Measurements from ENCODE around the gene PRKCH. TPM values are rescaled to one million over a fixed set of nuclear protein-coding genes. Genes with fewer than 3 reads are reported as not detected.
A peak's percentile ranks its signal among the peaks of the same experiment; 100 is the strongest.

The PRKCH gene
- total RNA-seq, 4 donors from 2014 or later = 17.9 to 28.7 (median 25.0) TPM

DNA sequence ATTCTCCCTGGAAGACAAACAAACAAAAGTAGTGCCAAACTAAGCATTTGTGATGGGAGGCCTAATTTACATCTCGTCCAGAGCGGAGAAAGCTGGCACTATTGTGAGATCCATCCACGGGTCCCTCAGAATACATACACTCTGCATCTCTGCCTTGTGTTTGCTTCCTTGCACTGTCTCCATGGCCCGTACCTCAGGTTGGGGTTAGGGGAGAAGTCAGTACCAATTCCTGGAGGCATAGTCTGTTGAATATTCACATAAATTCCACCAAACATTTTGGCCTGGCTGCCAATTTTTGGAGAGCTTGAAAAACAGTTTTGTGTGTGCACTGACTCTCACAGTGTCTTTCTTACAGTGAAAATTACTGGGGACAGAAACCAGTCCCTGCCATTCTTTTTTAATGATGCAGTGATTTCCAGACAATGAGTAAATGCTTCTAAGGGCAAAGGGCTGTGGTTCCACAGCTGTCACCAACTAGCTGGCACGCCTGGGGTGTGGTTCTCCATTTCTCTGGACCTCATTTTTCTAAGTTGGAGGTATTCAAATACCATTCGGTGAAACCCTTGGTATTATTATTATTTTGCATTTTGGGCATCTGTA, 254.3 kb downstream of the PRKCH start:
- no peaks in the 10 kb centered on the region for H3K9me3 ChIP-seq
- TF ChIP-seq, protein P1, sequence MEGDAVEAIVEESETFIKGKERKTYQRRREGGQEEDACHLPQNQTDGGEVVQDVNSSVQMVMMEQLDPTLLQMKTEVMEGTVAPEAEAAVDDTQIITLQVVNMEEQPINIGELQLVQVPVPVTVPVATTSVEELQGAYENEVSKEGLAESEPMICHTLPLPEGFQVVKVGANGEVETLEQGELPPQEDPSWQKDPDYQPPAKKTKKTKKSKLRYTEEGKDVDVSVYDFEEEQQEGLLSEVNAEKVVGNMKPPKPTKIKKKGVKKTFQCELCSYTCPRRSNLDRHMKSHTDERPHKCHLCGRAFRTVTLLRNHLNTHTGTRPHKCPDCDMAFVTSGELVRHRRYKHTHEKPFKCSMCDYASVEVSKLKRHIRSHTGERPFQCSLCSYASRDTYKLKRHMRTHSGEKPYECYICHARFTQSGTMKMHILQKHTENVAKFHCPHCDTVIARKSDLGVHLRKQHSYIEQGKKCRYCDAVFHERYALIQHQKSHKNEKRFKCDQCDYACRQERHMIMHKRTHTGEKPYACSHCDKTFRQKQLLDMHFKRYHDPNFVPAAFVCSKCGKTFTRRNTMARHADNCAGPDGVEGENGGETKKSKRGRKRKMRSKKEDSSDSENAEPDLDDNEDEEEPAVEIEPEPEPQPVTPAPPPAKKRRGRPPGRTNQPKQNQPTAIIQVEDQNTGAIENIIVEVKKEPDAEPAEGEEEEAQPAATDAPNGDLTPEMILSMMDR (IDR thresholded peaks at IDR 0.05) = no peak
- no peak for TF ChIP-seq EP300 (IDR thresholded peaks at IDR 0.05)
- no peak for TF ChIP-seq POLR2AphosphoS5 (IDR thresholded peaks at IDR 0.05)
- no peak for TF ChIP-seq POLR2A (IDR thresholded peaks at IDR 0.05)
- H3K4me3 ChIP-seq = no peak overlapping the region
- H3K27me3 ChIP-seq = no peaks in the 10 kb centered on the region
- H3K36me3 ChIP-seq = no peaks in the 10 kb centered on the region
- H3K4me1 ChIP-seq = peaks cover 6 to 36% (median 9%) of the 10 kb centered on the region in 3 donors
- WGBS, 2 donors (ENCODE audit: low coverage in 1 of 2) = 86 to 100% methylated on average over 1 to 6 of the region's 6 CpGs
- ATAC-seq = no peak
- H3K27ac ChIP-seq = no peak overlapping the region

DNA sequence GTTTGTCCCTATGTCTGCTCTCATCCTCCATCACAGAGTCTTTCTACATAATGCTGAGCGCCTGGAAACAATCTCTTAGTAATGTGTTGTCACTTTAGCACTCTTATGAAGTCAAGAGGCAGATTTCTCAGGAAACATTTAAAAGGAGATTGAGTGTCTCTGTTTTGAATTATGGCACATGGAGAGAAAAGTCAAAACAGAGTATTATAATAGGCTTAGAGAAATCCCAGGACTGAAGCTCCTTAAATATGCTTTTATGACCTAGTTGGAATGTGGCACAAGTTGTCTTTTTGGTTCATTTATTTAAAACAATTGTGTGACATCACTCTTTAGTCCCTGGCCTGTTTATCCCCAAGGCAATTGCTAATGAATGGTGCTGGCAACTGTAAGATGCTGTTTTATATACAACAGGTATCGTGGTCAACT, 256.1 kb downstream of the PRKCH start:
- 25 to 36% methylated on average over 1 to 2 of the region's 2 CpGs for WGBS, 2 donors (ENCODE audit: low coverage in 1 of 2)
- no peaks in the 10 kb centered on the region for H3K9me3 ChIP-seq
- peaks cover 7 to 36% (median 15%) of the 10 kb centered on the region in 3 donors for H3K4me1 ChIP-seq
- no peak for ATAC-seq
- TF ChIP-seq, protein P1 (IDR thresholded peaks at IDR 0.05) = no peak
- no peak for TF ChIP-seq POLR2A (IDR thresholded peaks at IDR 0.05)
- no peak for TF ChIP-seq EP300 (IDR thresholded peaks at IDR 0.05)
- TF ChIP-seq POLR2AphosphoS5 (IDR thresholded peaks at IDR 0.05) = no peak
- no peaks in the 10 kb centered on the region for H3K27me3 ChIP-seq
- peak overlapping the region in 3 of 4 donors; percentile 9 to 52 (median 44) for H3K27ac ChIP-seq
- H3K36me3 ChIP-seq = no peaks in the 10 kb centered on the region
- H3K4me3 ChIP-seq = no peak overlapping the region

DNA sequence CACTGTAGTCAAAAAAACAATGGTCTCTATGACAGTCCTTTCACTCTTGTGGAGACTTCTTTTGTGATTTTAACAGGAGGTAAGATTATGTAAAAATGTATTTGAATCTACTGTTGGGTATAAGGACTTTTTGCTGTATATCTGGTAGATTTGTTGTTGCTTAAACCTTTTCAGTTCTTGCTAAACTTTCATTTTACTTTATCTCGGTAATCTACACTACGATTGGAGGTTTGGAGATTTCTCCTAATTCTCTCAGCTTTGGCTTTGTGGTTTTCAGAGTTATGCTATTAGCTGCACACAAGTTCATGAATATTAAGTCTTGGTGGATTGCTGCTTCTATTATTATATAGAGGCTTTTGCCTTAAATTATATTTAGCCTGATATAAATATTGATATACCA, 257.4 kb downstream of the PRKCH start:
- H3K27me3 ChIP-seq = no peaks in the 10 kb centered on the region
- H3K4me3 ChIP-seq = no peak overlapping the region
- TF ChIP-seq POLR2AphosphoS5 (IDR thresholded peaks at IDR 0.05) (no peak), POLR2A (IDR thresholded peaks at IDR 0.05) (no peak), EP300 (IDR thresholded peaks at IDR 0.05) (no peak)
- TF ChIP-seq, protein P1 (IDR thresholded peaks at IDR 0.05) = no peak
- no peak for ATAC-seq
- WGBS, 2 donors (ENCODE audit: low coverage in 1 of 2) = 84 to 100% methylated on average over 1 to 2 of the region's 2 CpGs
- no peak overlapping the region for H3K27ac ChIP-seq
- H3K4me1 ChIP-seq = peaks cover 6 to 35% (median 16%) of the 10 kb centered on the region in 3 donors
- H3K9me3 ChIP-seq = no peaks in the 10 kb centered on the region
- H3K36me3 ChIP-seq = no peaks in the 10 kb centered on the region

DNA sequence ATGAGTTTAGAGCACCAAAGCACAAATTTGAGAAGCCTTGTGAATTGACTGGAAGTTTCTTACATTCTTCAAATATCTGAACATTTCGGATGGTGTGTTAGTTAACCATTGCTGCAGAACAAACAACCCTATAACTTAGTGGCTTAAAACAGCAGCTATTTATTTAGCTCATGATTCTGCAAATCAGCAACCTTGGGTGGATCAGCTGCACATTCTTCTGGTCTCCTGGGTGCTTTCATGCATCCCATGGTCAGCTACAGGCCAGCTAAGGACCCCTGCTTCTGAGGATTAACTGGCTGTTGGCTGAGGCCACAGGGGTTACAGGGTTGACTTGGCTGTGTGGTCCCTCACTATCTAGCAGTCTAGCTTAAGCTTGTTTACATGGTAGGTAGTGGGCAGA, 260.0 kb downstream of the PRKCH start:
- Histone ChIP-seq H3K27me3 (no peaks in the 10 kb centered on the region), H3K9me3 (no peaks in the 10 kb centered on the region), H3K27ac (peak overlapping the region in 1 of 4 donors; percentile 63), H3K4me3 (no peak overlapping the region), H3K4me1 (peaks cover 15 to 53% (median 27%) of the 10 kb centered on the region in 3 donors), H3K36me3 (no peaks in the 10 kb centered on the region)
- ATAC-seq = no peak
- no peak for TF ChIP-seq POLR2AphosphoS5 (IDR thresholded peaks at IDR 0.05)
- no peak for TF ChIP-seq EP300 (IDR thresholded peaks at IDR 0.05)
- TF ChIP-seq POLR2A (IDR thresholded peaks at IDR 0.05) = no peak
- TF ChIP-seq, protein P1 (IDR thresholded peaks at IDR 0.05) = no peak
- 70% methylated on average over 1 of the region's 1 CpG; no CpG with 5 or more reads in 1 of the 2 donors for WGBS, 2 donors (ENCODE audit: low coverage in 1 of 2)
